Measurements from ENCODE around the gene PELI1. TPM values are rescaled to one million over a fixed set of nuclear protein-coding genes. Genes with fewer than 3 reads are reported as not detected.

PELI1 gene
- total and polyA plus RNA-seq, 2 of the 8 experiments (the other 6 are each of a cell fraction or from before 2014, with no cell fraction given): 21.8 to 57.1 TPM

- TF ChIP-seq, protein P1, sequence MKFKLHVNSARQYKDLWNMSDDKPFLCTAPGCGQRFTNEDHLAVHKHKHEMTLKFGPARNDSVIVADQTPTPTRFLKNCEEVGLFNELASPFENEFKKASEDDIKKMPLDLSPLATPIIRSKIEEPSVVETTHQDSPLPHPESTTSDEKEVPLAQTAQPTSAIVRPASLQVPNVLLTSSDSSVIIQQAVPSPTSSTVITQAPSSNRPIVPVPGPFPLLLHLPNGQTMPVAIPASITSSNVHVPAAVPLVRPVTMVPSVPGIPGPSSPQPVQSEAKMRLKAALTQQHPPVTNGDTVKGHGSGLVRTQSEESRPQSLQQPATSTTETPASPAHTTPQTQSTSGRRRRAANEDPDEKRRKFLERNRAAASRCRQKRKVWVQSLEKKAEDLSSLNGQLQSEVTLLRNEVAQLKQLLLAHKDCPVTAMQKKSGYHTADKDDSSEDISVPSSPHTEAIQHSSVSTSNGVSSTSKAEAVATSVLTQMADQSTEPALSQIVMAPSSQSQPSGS (IDR thresholded peaks at IDR 0.05; ENCODE audit: low read length): no peak
- no peak for TF ChIP-seq RFX5 (IDR thresholded peaks at IDR 0.05; ENCODE audit: borderline replicate concordance, low read depth, low read length)
- TF ChIP-seq PHF8 (conservative IDR thresholded peaks at IDR 0.05; ENCODE audit: low read depth, low read length): no peak
- no peak for TF ChIP-seq EGR1 (IDR thresholded peaks at IDR 0.05; ENCODE audit: borderline replicate concordance, low read depth, low read length)
- TF ChIP-seq TBP (IDR thresholded peaks at IDR 0.05; ENCODE audit: low read depth, low read length): no peak
- TF ChIP-seq CTBP2 (IDR thresholded peaks at IDR 0.05; ENCODE audit: borderline replicate concordance, insufficient read depth, insufficient read length, low read length): no peak
- TF ChIP-seq SUZ12 (IDR thresholded peaks at IDR 0.05; ENCODE audit: low read length): no peak
- TF ChIP-seq SIX5 (IDR thresholded peaks at IDR 0.05; ENCODE audit: low read depth, low read length): no peak
- TF ChIP-seq POLR2AphosphoS5 (IDR thresholded peaks at IDR 0.05; ENCODE audit: low read depth, low read length): no peak
- no peak for TF ChIP-seq SIRT6 (IDR thresholded peaks at IDR 0.05; ENCODE audit: low read length)
These were observed 24.5 kb upstream of the PELI1 start (continued) for GRCh38 chr2:64168756-64169155.
